Left ventricle myocardium inferior (tissue), 1 donor: ENCODE results near the gene PHF19. TPM values are rescaled to one million over a fixed set of nuclear protein-coding genes. Genes with fewer than 3 reads are reported as not detected.
A peak's percentile ranks its signal among the peaks of the same experiment; 100 is the strongest.

ENCODE experiments used
- DNase-seq: peaks from one replicate; pipeline ENCODE4 v3.0.0-alpha.2; 2020
- H3K27ac ChIP-seq: fragments of 200-600 bp; replicated peaks from 2 replicates; pipeline ENCODE4 v1.8.0; 2021
- H3K27me3 ChIP-seq: fragments of 200-600 bp; 2 replicates; pipeline ENCODE4 v1.8.0; 2021; ENCODE audit warnings: low read depth
- H3K36me3 ChIP-seq: fragments of 200-600 bp; 2 replicates; pipeline ENCODE4 v1.8.0; 2021
- H3K4me1 ChIP-seq: fragments of 200-600 bp; 2 replicates; pipeline ENCODE4 v1.8.0; 2021
- H3K4me3 ChIP-seq: fragments of 200-600 bp; 2 replicates; pipeline ENCODE4 v1.8.0; 2021; ENCODE audit warnings: mild to moderate bottlenecking, moderate library complexity
- H3K9me3 ChIP-seq: fragments of 200-600 bp; replicated peaks from 2 replicates; pipeline ENCODE4 v1.8.0; 2021
- intact Hi-C: fragments of 100-400 bp; cut with micrococcal nuclease; formaldehyde crosslinking; loops from one replicate; pipeline ENCODE4 v1.11.0; 2022
- total RNA-seq: library from RNA; stranded (reverse); fragmentation: NEBNext Ultra II Directional; extraction: Animal tissue kit (Norgen Biotek cat#: 25700); gene quantifications from one replicate; pipeline ENCODE4 v1.2.1, GENCODE V29; 2021
- TF ChIP-seq, protein P1 (sequence below): fragments of 200-600 bp; IDR thresholded peaks from 2 replicates; pipeline ENCODE4 v1.8.0; 2021; ENCODE audit warnings: antibody characterized with exemption, mild to moderate bottlenecking, borderline replicate concordance
- donor health status: DM: no; HTN: yes; CAD: no; lungs with severe emphysema.

The PHF19 gene
- total RNA-seq, 1 donor from 2014 or later = 13.0 TPM

GRCh38 chr9:120846251-120846889 lies 30.6 kb downstream of the PHF19 start:
- intact Hi-C loops = no loop called here
- no peak for DNase-seq
- Histone ChIP-seq H3K27me3 (no peaks in the 10 kb centered on the region), H3K27ac (no peak overlapping the region), H3K9me3 (no peaks in the 10 kb centered on the region), H3K4me1 (peaks cover 49% of the 10 kb centered on the region), H3K4me3 (no peak overlapping the region), H3K36me3 (peaks cover 4% of the 10 kb centered on the region)
- TF ChIP-seq, protein P1, sequence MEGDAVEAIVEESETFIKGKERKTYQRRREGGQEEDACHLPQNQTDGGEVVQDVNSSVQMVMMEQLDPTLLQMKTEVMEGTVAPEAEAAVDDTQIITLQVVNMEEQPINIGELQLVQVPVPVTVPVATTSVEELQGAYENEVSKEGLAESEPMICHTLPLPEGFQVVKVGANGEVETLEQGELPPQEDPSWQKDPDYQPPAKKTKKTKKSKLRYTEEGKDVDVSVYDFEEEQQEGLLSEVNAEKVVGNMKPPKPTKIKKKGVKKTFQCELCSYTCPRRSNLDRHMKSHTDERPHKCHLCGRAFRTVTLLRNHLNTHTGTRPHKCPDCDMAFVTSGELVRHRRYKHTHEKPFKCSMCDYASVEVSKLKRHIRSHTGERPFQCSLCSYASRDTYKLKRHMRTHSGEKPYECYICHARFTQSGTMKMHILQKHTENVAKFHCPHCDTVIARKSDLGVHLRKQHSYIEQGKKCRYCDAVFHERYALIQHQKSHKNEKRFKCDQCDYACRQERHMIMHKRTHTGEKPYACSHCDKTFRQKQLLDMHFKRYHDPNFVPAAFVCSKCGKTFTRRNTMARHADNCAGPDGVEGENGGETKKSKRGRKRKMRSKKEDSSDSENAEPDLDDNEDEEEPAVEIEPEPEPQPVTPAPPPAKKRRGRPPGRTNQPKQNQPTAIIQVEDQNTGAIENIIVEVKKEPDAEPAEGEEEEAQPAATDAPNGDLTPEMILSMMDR = no peak

DNA sequence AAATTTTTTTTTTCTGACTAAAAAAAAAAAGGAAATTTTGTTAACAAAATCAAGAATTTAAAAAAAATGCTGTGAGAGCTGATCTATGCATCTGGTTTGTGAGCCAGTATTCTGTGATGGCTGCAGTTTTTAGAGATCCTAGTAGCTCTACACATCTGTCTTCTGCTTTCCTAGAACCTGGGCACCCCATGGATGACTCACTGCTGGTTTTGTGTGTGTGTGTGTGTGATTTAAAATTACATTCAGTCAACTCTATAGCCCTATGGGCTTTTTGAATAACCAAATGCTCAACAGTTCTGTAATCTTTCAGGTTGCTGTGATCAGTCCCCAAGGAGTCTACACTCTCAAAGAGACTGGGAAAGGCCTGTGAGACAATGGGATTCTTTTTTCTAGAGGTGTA lies 31.7 kb downstream of the PHF19 start:
- Histone ChIP-seq H3K4me3 (no peak overlapping the region), H3K4me1 (peaks cover 54% of the 10 kb centered on the region), H3K27me3 (no peaks in the 10 kb centered on the region), H3K36me3 (peaks cover 7% of the 10 kb centered on the region), H3K9me3 (no peaks in the 10 kb centered on the region), H3K27ac (no peak overlapping the region)
- intact Hi-C loops = no loop called here
- TF ChIP-seq, protein P1 = no peak
- DNase-seq = no peak

GRCh38 chr9:120842685-120843485 lies 34.1 kb downstream of the PHF19 start, which contains the start of gene PSMD5:
Gene PSMD5 (minus strand): TSS chr9:120842922. CDS start chr9:120842909, 13 bp downstream.
- DNase-seq = peak; percentile 99
- H3K4me3 ChIP-seq = peak within 1 kb of the TSS; percentile 90
- H3K4me1 ChIP-seq = peaks cover 70% of the 10 kb centered on the region
- intact Hi-C loops = no loop called here
- no peaks in the 10 kb centered on the region for H3K27me3 ChIP-seq
- TF ChIP-seq, protein P1 = no peak
- H3K9me3 ChIP-seq = no peaks in the 10 kb centered on the region
- H3K27ac ChIP-seq = peak within 1 kb of the TSS; percentile 92
- H3K36me3 ChIP-seq = peaks cover 7% of the 10 kb centered on the region

DNA sequence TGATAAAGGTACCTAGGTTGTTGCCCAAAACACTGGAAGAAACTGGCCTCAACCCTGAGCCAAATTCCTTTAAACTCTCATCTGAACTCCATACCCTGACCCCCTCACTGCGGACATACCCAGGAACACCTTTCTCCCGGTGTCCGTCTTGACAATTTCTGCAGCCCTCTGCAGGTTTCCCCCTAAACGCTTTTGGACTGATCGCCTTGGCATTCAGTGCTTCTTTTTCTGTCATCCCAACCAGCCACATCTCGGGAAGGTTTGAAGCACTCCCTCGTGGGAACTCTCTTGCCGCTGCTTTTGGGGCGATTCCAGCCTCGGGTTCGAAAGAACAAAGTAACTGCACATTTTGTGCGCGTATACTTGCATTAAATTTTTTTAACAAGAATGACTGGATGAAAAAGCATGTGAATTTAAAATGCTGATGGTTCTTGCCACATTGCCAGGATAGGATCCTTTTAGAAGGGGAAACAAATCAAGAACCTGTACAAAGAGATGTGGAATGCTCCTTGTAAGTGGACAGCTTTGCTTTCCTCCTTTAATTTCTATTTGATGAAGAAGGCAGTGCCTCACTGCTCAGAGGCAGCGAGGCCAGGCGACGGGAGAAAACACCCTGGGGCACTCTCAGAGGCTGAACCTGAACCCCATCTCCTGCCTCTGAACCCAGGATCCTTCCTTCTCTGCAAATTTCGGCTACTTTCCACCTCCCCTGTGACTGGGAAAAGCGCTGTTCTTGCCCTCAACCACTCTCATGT lies 34.9 kb downstream of the PHF19 start:
- Histone ChIP-seq H3K4me3 (peak overlapping the region; percentile 90), H3K36me3 (peaks cover 7% of the 10 kb centered on the region), H3K27me3 (no peaks in the 10 kb centered on the region), H3K27ac (peak overlapping the region; percentile 92), H3K9me3 (no peaks in the 10 kb centered on the region), H3K4me1 (peaks cover 69% of the 10 kb centered on the region)
- no peak for DNase-seq
- intact Hi-C loops = no loop called here
- TF ChIP-seq, protein P1 = no peak

DNA sequence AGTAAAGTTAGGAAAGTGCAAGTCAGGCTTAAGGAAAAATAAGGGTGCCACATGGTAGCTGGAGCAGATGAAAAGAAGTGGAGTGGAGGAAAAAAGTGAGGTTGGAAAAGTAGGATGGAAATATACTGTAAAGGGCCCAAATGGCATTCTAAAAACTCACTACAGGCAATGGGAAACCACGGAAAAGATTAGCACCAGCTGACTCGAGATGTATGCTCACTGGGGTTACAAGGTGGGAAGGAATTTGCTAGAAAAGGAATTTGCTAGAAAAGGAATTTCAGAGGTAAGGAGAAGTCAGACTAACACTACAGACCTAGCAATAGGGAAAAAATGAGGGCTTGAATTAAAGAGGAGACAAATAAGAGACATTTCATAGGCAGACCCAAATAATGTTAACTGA lies 37.8 kb downstream of the PHF19 start:
- no peak for DNase-seq
- H3K9me3 ChIP-seq = no peaks in the 10 kb centered on the region
- H3K27me3 ChIP-seq = no peaks in the 10 kb centered on the region
- H3K27ac ChIP-seq = no peak overlapping the region
- H3K4me1 ChIP-seq = peaks cover 46% of the 10 kb centered on the region
- no peak overlapping the region for H3K4me3 ChIP-seq
- TF ChIP-seq, protein P1 = no peak
- H3K36me3 ChIP-seq = peaks cover 13% of the 10 kb centered on the region
- intact Hi-C loops = no loop called here
